GM19455 (cell line): ENCODE data around the gene VRK3.
A peak's percentile ranks its signal among the peaks of the same experiment; 100 is the strongest.

Source experiments
- ATAC-seq: cut with Tn5 transposase; IDR thresholded peaks from one replicate; pipeline ENCODE4 v1.9.1; 2021; ENCODE audit not compliant: unreplicated experiment

VRK3 gene

DNA sequence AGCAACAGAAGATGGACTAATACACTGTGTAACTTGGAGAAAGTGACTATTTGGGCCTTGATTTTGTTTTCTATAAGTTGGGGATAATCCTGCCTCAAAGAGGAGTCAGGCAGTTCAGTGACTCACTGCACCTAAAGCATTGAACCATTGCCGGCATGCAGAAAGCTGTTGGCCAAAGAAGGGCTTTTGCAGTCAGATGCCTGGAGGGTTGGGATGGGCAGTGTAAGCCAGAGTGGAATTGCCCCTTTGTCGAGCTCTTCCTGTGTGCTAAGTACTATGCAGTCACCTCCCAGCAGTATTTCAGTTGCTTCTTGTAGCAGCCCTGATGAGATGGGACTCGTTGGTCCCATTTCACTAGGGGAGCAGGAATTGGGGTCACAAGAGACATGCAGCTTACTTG is 11.7 kb upstream of the VRK3 start:
- no peak for ATAC-seq

DNA sequence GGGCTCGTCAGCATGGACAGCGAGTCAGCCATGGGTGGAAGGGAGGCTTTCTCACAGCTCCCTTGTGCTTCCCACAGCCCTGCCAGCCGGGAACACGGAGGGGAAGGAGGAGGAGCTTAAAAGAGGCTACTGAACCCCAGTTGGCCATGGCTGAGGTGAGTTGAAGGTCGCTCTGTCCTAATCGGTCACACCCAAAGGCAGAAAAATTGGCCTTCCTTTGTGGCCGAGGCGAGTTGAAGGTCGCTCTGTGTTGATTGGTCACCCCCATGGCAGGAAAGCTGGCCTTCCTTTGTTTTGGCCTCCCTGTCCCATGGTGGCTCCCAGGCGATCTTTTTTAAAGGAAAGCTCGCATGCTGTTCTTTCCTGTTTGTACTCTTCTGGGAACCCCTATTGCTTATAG is 5.8 kb upstream of the VRK3 start:
- ATAC-seq, result no peak

DNA sequence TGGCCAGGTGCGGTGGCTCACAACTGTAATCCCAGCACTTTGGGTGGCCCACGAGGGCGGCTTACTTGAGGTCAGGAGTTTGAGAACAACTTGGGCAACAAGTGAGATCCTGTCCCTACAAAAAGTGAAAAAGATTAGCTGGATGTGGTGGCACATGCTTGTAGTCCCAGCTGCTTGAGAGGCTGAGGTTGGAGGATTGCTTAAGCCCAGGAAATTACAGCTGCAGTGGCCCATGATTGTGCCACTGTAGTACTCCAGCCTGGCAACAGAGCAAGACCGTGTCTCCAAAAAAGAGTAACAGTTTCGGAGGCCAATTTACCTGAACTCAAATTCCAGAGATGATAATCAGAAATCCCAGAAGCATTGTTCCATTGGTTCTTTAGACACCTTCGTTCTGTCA is 5.1 kb upstream of the VRK3 start:
- ATAC-seq, result no peak

DNA sequence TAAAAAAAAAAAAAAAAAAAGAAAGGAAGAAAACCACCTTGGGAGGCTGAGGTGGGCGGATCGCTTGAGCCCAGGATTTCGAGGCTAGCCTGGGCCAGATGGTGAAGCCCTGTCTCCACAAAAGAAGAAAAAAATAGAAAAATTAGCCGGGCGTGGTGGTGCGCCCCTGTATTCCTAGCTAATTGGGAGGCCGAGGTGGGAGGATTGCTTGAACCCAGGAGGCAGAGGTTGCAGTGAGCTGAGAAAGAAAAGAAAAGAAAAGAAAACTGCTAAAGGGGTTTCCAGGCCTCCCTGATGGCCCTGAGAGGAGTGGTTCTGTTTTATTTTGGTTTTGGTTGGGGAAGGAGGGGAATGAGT is 1.4 kb upstream of the VRK3 start:
- no peak for ATAC-seq

DNA sequence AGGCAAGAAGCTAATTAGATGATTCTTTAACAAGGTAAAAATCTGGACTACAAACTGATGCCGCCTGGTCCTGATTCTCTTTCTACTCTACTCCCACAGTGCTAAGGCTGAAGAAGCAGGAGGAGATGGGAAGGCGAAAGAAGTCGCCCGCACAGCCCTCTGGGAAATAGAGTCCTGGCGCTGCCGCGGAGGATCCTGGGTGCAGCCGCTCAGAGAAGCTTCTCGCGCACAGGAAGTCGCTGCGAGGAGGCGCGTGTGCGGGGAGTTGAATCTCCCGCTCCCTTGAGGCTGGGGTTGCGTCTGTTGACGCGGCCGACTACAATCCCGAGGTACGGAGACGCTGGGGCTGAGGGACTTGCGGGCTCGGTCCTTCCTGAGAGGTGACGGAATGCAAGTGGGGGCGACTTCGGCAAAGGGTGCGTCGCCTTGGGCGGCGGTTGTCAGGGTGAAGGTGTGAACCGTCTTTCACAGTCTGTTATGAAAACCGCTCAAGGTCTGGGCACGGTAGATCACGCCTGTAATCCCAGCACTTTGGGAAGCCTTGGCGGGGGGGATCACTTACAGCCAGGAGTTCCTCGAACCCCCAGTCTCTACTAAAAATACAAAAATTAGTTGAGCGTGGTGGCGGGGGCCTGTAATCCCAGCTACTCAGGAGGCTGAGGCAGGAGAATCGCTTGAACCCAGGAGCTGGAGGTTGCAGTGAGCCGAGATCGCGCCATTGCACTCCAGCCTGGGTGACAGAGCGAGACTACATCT is 800 bp upstream of the VRK3 start, which contains the start of gene ZNF473:
Gene ZNF473, plus strand, starts transcription at position 212 of the 756 bp plus-strand sequence. CDS start 5,078 bp downstream, outside the sequence.
- ATAC-seq, result peak; percentile 67

DNA sequence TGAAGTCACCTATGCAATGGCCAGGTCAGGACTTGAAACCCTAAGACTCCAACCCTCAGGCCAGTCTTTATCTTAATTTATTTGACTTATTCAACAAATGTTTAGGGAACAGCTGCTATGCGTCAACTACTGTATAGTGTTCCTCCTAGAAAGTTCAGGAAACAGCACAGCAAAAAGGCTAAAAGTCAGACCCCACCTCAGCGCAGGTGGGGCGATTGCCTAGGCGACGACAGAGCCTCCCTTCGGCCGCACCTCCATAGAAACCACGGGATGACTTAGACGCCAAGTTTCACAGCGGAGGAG is 502 bp downstream of the VRK3 start:
- peak; percentile 2 for ATAC-seq

DNA sequence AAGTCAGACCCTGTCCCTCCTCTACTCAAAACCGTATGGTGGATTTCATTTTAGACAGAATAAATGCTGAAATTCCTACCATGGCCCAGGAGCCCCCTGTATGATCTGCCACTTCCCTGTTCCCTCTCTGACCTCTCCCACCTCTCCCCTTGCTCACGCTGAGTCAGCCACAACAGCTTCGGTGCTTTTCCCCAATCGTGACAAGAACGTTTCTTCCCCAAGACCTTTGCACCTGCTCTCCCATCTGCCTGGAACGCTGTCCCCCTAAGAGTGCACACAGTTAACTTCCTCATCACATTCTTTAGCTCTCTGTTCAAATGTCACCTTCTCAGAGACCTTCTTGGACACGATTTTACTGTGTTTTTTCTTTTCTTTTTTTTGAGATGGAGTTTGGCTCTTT is 2.3 kb downstream of the VRK3 start:
- no peak for ATAC-seq

DNA sequence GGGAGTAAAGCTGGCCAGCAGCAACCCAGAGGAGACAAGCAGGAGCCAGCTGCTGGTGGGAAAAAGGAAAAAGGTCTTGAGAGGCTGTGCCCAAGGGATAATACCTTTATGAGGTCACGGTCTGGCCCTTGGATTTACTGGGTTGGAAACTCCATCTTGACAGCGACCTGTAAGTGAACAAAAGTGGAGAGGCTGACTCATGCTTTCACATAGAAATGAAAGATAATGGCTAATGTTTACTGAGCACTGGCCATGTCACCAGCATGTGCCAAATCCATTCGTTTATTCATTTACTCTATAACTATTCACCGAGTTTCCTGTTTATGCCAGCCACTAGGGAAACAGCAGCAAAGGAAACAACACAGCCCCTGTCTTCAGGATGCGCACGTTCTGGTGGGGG is 4.7 kb downstream of the VRK3 start:
- no peak for ATAC-seq

DNA sequence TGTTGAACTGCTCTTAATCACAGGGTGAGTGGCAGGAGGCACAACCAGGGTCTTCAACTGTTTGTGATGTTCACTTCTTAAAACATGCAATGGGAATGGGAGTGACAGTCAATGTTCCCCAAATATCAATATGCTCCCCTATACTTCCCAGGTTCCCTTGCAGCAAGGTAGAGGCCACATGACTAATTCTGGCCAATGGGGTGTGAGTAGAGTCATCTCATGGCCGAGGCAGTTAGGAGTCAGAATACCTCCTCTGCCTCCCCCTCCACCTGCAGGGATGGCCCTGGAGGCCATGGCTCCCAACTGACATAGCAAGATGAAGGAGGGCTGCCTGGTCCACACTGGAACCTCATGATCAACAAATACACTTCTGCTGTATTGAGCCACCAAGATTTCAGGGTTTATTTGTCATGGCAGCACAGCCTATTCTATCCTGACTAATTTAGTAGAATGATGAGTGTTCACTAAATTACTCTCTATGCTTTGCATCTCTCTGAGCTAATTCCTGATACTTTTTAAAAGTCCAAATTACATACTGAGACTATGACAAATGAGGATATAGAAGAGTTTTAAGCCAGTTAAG is 8.9 kb downstream of the VRK3 start:
- no peak for ATAC-seq

DNA sequence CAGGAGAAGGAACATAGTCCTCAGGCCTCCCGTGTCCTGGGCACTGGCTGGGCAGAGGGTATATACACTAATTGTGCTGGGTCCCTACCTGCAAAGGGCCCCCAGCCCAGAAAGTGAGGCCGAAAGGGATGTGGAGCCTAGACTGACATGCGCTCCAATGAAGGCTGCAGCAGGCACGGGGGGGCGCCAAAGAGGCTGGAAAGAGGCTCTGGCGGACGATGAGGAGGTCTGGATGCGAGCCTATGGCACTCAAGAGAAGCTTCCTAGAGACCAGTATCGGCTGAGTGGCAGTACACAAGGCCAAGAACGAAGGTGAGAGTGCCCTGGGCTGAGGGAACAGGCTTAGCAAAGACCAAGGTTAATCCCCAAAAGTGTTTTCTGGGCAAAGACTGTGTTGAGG is 16.6 kb downstream of the VRK3 start:
- ATAC-seq, result no peak

DNA sequence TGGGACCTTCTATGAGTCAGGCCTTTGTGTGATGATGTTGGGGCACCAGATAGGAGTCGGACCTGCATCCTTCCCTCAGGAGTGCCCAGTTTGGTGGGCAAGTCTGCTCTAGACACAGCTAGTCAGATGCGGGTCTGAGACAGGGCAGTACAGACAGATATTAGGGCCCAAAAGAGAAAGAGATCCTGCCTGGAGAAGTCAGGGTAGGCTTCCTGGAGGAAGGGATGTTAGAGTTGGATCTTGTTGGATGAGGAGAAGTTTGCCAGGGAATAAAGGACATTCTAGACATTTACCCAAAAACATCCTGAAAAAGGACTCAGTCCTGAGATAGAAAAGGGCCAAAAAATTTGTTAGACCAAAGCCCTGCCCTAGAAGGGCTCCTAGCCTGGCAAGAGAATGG is 17.2 kb downstream of the VRK3 start:
- no peak for ATAC-seq

DNA sequence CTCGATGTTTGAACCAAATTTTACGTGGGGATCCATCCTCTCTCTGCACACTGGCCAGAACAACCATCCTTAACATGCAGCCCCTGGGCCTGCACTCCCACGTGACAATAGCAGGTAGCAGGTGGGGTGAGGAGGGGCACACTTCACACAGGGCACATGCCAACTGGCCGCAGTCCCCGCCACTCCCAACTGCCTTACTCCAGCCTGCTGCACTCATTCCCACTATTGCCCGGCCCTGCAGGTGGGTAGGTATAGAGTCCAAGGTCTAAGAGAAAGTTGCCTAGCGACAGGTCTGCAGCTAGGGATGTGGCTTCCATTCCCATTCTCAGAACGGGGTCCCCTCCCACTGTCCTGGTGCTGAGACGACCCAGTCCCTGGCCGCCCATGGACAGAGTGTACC is 18.0 kb downstream of the VRK3 start:
- no peak for ATAC-seq

DNA sequence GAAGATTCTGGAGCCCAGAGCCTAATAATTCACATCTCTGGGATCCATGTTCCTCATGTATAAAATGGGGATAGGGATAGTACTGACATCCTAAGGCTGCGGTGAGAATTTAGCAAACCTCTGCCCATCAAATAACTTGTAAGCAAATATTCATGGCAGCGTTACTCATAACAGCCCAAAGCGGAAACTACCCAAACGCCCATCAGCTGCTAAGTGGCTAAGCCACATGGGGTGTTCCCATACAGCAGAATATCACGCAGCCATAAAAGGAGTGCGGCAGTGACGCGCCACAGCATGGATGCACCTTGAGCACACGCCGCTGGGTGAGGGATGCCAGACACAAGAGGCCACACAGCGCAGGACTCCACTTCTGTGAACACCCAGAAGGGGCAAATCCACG is 19.7 kb downstream of the VRK3 start:
- no peak for ATAC-seq

DNA sequence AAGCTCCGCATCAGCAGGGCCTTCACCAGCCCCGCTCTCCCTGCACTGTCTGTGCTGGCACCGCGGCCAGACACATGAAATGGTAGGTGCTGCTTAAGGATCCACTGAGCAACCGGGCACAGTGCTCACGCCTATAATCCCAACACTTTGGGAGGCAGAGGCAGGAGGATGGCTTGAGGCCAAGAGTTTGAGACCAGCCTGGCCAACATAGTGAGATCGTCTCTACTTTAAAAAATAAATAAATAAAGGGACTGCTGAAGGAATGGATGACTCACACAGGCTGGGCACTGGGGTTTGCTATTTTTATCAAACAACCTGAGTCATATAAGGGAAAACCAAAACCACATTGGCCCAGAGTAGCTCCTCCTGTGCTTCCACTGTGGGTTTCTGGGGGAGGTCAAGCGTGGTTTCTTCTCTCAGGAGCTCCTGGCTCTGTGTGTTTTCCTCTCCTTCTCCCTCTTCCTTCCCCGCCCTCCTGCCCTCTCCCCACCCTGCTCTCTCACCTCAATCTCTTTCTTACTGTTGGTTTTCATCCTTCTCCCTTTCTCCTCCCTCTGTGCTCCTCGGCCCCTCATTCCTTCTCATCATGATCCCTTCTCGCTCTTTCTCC is 21.3 kb downstream of the VRK3 start:
- ATAC-seq, result no peak

DNA sequence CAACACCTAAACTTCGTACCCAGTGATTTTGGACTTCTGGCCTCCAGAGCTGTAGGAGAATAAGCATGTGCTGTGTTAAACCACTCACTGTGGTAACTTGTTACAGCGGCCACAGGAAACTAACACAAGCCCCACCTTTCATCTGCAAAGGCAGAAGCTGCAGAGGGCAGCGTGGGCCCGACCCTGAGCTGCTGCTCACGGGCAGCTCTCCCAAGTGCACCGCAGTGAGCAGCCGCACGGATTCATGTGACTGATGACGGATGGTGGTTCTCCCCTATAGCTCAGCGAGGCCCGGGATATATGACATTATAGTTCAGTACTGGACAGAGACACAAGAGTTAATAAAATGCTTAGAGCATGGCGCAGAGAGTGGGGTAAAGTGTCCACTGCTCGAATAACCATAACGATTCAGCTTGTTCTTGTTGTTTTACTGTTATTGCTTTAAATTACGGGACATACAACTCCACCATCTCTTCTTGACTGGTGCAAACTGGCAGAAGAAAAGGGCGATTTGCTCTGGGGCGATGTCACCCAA is 21.9 kb downstream of the VRK3 start:
- ATAC-seq, result no peak

DNA sequence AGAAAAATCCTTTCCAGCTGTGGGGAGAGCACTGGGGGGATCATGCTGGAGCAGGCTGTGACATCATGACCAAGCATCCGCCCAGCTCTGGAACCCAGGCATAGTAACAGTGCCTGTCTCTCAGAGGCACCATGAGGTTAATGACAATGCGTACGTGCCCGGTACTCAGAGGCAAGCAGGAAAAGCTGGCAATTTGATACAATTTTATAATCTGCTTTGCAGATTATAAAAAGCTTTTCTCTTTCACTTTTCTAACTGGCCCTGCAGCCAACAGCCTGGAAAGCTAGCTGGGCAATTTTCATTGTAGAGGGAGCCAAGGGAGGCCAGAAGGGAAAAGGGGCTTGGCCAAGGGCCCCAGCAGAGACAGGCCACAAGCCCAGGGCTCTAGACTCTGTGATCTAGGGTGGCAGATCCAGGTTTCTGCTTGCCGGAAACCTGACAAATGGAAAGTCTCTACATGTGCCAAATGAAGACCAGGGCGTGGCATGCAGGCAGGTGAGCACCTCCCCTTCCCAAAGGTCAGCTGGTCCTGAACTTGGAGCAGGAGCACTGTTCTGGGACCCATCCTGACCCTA is 22.7 kb downstream of the VRK3 start:
- no peak for ATAC-seq

DNA sequence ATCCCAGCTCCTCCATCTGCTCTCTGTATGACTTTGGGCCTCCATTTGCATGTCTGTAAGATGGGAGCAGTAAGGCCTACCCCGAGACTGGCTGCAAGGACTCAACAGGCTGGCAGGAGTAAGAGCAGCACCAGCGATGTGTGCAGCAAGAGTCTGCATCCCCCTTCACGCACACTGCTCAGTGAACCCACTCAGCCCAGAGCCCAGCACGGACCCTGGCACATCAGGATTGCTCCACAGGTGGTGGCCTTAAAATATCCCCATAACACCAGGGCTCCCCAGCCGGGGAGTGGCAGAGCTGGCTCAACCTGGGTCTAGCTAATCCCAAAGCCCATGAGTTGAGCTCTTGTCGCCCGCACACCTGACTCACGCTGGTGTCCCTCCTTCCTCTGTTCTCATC is 23.4 kb downstream of the VRK3 start:
- ATAC-seq, result no peak

DNA sequence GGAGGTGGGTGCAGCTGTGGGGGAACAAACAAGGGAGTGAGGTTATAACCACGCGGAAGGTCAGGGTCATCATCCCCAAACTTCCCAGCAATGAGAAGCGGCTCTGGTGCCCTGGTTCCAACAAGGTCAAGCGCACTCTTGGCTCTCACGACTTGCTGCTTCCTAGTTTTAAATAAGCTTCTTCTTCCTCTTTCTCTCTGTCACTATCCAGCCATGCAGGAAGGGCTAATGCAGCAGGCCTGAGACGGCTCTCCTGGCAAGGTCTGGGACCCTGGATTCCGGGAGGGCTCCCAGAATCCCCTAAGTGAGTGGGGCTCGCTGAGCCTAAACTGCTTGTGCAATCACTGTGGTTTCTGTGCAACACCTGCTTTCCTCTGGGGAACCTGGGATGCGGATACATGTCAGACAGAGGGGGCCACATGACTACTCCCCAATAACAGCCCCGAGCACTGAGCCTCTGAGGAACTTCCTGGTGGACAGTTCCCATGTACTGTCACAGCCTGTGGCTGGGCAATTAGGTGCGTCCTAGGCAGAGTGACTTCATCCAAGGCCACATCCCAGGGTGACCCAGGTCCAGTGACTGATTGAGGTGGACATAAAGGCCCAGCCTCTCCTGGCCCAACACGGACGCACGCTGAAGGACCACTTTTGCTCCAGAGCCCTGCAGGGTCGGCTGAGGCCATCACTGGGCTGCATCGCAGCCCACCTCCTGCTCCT is 24.2 kb downstream of the VRK3 start:
- no peak for ATAC-seq

DNA sequence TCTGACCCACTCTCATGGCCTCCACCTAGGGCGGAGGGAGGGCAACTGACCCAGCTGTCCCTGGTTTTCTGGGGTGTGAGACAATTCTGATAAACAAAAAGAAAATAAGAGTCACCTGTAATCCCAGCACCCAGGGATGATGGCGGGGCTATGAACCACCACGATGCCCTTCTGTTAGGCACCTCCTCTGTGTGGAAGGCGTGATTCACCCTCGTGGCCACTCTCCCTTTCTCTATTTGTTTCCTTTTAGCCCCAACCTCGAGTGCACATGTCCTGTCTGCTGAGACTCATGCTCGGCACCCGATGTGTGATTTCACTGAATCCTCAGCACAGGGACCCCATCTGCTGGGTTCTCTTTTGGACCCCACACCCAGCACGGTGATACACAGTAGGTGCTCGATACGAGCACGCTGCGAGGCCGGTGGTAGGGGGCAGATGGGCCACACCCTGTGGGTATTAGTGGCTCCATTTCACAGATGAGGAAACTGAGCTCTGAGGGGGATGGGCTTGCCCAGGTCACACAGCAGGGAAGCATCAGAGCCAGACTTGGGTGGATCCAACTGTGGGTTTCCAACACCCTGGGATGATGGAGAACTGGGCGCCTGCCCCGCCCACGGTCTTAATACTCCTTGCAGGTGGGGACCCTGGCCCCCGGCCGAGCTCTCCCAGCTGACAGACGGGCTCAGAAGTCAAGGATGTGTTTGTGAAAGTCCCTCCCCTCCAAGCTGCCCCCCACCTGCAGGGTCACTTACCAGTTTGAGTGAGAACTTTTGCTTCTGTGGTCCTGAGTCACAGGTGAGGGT is 24.9 kb downstream of the VRK3 start:
- ATAC-seq, result no peak

DNA sequence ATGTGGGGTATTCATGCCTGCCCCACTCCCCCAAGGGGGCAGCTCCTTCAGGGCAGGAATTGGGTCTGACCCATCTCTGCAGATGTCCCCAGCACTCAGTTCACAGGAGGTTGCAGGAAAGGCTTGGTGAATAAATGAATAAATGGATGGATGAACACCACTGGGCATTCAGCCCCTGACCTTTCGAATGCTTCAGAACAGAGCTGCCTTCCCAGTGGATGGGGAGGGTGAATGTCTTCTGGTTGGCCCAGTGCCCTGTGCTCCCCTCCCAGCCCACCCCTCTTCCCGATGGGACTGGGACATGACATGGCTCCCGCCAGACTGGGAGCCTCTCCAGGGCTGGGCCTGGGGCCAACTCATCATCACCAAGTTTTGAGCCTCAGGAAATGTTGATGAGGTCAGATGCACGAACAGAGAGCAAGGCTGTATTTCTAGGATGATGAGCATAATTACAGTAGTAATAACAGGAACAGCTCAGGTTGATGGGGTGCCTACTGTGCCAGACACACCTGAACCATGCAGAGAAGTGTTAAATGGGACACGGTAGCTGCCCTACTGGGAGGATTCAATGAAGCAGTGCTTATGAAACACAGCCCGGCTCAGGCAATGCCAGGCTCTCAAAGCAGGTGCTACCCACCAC is 25.7 kb downstream of the VRK3 start:
- ATAC-seq, result no peak
